GM10266 (cell line): ENCODE measurements around the gene IL27RA.

Source experiments
- DNase-seq: peaks from one replicate; pipeline ENCODE4 v3.0.0; 2012; ENCODE audit errors: extremely low spot score
- TF ChIP-seq, protein P1 (sequence below): IDR thresholded peaks from 2 replicates; pipeline ENCODE4 v1.5.1; 2012; ENCODE audit warnings: mild to moderate bottlenecking, low read depth; ENCODE audit not compliant: control insufficient read depth, insufficient read depth; ENCODE audit errors: missing control alignments

IL27RA gene

GRCh38 chr19:14093117-14093823, 61.7 kb downstream of the IL27RA start:
- DNase-seq = no peak
- TF ChIP-seq, protein P1, sequence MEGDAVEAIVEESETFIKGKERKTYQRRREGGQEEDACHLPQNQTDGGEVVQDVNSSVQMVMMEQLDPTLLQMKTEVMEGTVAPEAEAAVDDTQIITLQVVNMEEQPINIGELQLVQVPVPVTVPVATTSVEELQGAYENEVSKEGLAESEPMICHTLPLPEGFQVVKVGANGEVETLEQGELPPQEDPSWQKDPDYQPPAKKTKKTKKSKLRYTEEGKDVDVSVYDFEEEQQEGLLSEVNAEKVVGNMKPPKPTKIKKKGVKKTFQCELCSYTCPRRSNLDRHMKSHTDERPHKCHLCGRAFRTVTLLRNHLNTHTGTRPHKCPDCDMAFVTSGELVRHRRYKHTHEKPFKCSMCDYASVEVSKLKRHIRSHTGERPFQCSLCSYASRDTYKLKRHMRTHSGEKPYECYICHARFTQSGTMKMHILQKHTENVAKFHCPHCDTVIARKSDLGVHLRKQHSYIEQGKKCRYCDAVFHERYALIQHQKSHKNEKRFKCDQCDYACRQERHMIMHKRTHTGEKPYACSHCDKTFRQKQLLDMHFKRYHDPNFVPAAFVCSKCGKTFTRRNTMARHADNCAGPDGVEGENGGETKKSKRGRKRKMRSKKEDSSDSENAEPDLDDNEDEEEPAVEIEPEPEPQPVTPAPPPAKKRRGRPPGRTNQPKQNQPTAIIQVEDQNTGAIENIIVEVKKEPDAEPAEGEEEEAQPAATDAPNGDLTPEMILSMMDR = no peak

DNA sequence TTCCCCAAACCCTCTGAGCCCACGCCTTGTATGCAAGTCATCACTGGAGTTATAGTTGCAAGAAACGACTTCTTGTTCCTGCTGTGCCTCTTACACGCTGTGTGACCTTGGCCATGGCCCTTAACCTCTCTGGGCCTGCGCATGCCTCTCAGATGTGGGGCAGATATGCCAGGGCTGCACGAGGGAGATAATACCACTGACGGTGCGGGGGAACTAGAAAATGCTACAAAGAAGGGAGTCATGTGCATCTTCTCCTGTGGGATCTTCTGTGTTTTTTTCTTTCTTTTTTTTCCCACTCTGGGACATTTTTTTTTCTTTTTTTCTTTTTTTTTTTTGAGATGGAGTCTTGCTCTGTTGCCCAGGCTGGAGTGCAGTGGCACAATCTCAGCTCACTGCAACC, 63.3 kb downstream of the IL27RA start:
- no peak for DNase-seq
- TF ChIP-seq, protein P1 = no peak

- DNase-seq = no peak
- TF ChIP-seq, protein P1 = peak; percentile 14
Measured at GRCh38 chr19:14096272-14096992, 64.9 kb downstream of the IL27RA start.

DNA sequence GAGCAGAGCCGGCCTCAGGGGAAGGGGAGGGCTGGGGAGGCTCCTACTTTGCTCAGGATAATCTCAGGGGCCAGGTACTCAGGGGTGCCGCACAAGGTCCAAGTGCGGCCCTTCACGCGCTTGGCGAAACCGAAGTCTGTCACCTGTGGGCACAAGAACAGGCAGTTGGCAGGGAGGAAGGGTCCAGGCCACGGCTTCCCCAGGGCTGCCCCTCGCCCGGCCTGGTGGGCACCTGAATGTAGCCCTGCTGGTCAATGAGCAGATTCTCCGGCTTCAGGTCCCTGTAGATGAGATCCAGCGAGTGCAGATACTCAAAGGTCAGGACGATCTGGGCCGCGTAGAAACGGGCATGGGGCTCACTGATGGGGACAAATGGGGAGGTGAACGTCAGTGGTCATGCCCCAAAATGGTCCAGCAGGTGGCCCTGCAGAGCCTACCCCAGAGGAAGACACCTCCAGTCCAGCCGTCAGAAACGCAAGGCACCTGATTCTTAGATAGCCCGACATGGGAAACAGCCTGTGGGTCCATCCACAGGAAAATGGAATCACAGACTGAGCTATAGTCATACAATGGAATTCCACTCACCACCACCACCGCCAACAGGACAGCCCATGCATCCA, 66.1 kb downstream of the IL27RA start:
- no peak for DNase-seq

GRCh38 chr19:14101003-14101545, 69.5 kb downstream of the IL27RA start:
- no peak for DNase-seq
- TF ChIP-seq, protein P1 = no peak

More for the DNA sequence above, 66.1 kb downstream of the IL27RA start:
- TF ChIP-seq, protein P1 = peak; percentile 21

DNA sequence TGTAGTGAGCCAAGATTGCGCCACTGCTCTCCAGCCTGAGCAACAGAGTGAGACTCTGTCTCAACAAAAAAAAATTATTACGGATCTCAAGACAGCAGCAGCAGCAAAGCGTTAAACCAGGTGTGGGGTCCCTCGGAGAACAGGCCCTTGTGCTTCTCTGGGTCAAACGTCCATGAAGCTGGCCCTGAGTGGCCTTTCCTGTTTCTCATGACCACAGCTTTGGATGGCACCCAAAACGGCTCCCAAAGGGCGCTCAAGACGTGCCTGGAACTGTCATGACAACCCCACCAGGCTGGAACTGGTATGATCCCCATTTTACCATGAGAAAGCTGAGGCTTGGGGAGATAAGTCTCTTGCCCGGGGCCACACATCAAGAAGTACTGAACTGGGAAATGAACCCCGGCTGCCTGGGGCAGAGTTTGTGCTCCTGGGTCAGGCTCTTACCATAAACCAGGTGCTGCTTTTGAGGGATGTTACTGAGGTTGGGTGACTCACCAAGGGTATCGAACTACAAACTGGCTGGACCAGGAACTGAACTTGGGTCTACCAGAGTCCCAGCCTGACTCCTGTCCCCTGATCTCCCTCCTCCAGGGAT, 70.6 kb downstream of the IL27RA start:
- no peak for DNase-seq
- TF ChIP-seq, protein P1 = no peak
